Left ventricle myocardium inferior (tissue), 1 donor: ENCODE measurements around the gene SDK1. TPM values are rescaled to one million over a fixed set of nuclear protein-coding genes. Genes with fewer than 3 reads are reported as not detected.

Experiments
- DNase-seq: peaks from one replicate; pipeline ENCODE4 v3.0.0-alpha.2; 2020
- H3K27ac ChIP-seq: fragments of 200-600 bp; replicated peaks from 2 replicates; pipeline ENCODE4 v1.8.0; 2021
- H3K27me3 ChIP-seq: fragments of 200-600 bp; 2 replicates; pipeline ENCODE4 v1.8.0; 2021; ENCODE audit warnings: low read depth
- H3K36me3 ChIP-seq: fragments of 200-600 bp; 2 replicates; pipeline ENCODE4 v1.8.0; 2021
- H3K4me1 ChIP-seq: fragments of 200-600 bp; 2 replicates; pipeline ENCODE4 v1.8.0; 2021
- H3K4me3 ChIP-seq: fragments of 200-600 bp; 2 replicates; pipeline ENCODE4 v1.8.0; 2021; ENCODE audit warnings: mild to moderate bottlenecking, moderate library complexity
- H3K9me3 ChIP-seq: fragments of 200-600 bp; replicated peaks from 2 replicates; pipeline ENCODE4 v1.8.0; 2021
- CTCF ChIP-seq: fragments of 200-600 bp; IDR thresholded peaks from 2 replicates; pipeline ENCODE4 v1.8.0; 2021; ENCODE audit warnings: antibody characterized with exemption, mild to moderate bottlenecking, borderline replicate concordance
- intact Hi-C: fragments of 100-400 bp; cut with micrococcal nuclease; formaldehyde crosslinking; loops from one replicate; pipeline ENCODE4 v1.11.0; 2022
- total RNA-seq: library from RNA; stranded (reverse); fragmentation: NEBNext Ultra II Directional; extraction: Animal tissue kit (Norgen Biotek cat#: 25700); gene quantifications from one replicate; pipeline ENCODE4 v1.2.1, GENCODE V29; 2021
- donor health status: DM: no; HTN: yes; CAD: no; lungs with severe emphysema.

SDK1 gene
- total RNA-seq, 1 donor from 2014 or later = 1.3 TPM

GRCh38 chr7:3374239-3374638 lies 73.2 kb downstream of the SDK1 start:
- Histone ChIP-seq H3K9me3 (no peaks in the 10 kb centered on the region), H3K36me3 (no peaks in the 10 kb centered on the region), H3K27ac (no peak overlapping the region), H3K4me1 (no peaks in the 10 kb centered on the region), H3K27me3 (peaks cover 13% of the 10 kb centered on the region), H3K4me3 (no peak overlapping the region)
- no peak for DNase-seq
- TF ChIP-seq CTCF = no peak
- intact Hi-C loops = no loop called here

- Histone ChIP-seq H3K27ac (no peak overlapping the region), H3K9me3 (no peaks in the 10 kb centered on the region)
Measured at GRCh38 chr7:3378390-3379150, 77.5 kb downstream of the SDK1 start.

GRCh38 chr7:3380034-3380433 lies 79.0 kb downstream of the SDK1 start:
- no peak overlapping the region for H3K4me3 ChIP-seq
- no peaks in the 10 kb centered on the region for H3K9me3 ChIP-seq
- H3K4me1 ChIP-seq = no peaks in the 10 kb centered on the region
- H3K27me3 ChIP-seq = peaks cover 8% of the 10 kb centered on the region
- H3K36me3 ChIP-seq = no peaks in the 10 kb centered on the region
- no peak overlapping the region for H3K27ac ChIP-seq
- intact Hi-C loops = no loop called here
- TF ChIP-seq CTCF = no peak
- no peak for DNase-seq

More at GRCh38 chr7:3378390-3379150, 77.5 kb downstream of the SDK1 start:
- Histone ChIP-seq H3K4me3 (no peak overlapping the region), H3K4me1 (no peaks in the 10 kb centered on the region), H3K36me3 (no peaks in the 10 kb centered on the region), H3K27me3 (peaks cover 8% of the 10 kb centered on the region)
- TF ChIP-seq CTCF = no peak
- DNase-seq = no peak
- intact Hi-C loops = no loop called here

GRCh38 chr7:3380886-3381685 lies 80.0 kb downstream of the SDK1 start:
- no peak overlapping the region for H3K4me3 ChIP-seq
- intact Hi-C loops = no loop called here

More at GRCh38 chr7:3380886-3381685, 80.0 kb downstream of the SDK1 start:
- TF ChIP-seq CTCF = no peak
- peaks cover 8% of the 10 kb centered on the region for H3K27me3 ChIP-seq
- DNase-seq = no peak
- no peaks in the 10 kb centered on the region for H3K4me1 ChIP-seq
- no peak overlapping the region for H3K27ac ChIP-seq
- no peaks in the 10 kb centered on the region for H3K36me3 ChIP-seq
- no peaks in the 10 kb centered on the region for H3K9me3 ChIP-seq
